Kidney (tissue), 14 donors: Measurements from ENCODE around the gene OPRD1. TPM values are rescaled to one million over a fixed set of nuclear protein-coding genes. Genes with fewer than 3 reads are reported as not detected.

Experiments
- DNase-seq, 5 donors: peaks; one replicate each; pipeline ENCODE4 v3.0.0-alpha.2; 2013 to 2020
- FAIRE-seq: peaks from 2 replicates; lab custom pipeline; 2012; peaks lifted over from hg19 to GRCh38; lab: Jason Lieb, UNC
- H3K27ac ChIP-seq, 2 donors: one replicate each; pipeline ENCODE4 v1.7.0; 2013; ENCODE audit warnings: low read depth in 2 of 2, low read length in 2 of 2, inconsistent platforms in 1 of 2
- H3K27me3 ChIP-seq: one replicate; pipeline ENCODE4 v1.7.1; 2013; ENCODE audit warnings: low read length, inconsistent platforms; ENCODE audit not compliant: control insufficient read depth, insufficient read depth
- H3K36me3 ChIP-seq, 3 donors: one replicate each; pipeline versions ENCODE4 v1.7.0 to v1.7.1; 2013; ENCODE audit warnings: low read length in 3 of 3, control low read depth in 1 of 3, inconsistent platforms in 1 of 3; ENCODE audit not compliant: insufficient read depth in 3 of 3, control insufficient read depth in 2 of 3
- H3K4me1 ChIP-seq, 3 donors: one replicate each; pipeline versions ENCODE4 v1.7.0 to v1.7.1; 2013; ENCODE audit warnings: low read length in 3 of 3, inconsistent platforms in 1 of 3, low read depth in 1 of 3; ENCODE audit not compliant: control insufficient read depth in 2 of 3, insufficient read depth in 2 of 3
- H3K4me3 ChIP-seq, 3 donors: one replicate each; pipeline versions ENCODE4 v1.7.0 to v1.8.1; 2013; ENCODE audit warnings: low read length in 3 of 3, control low read depth in 1 of 3, inconsistent platforms in 1 of 3
- H3K9ac ChIP-seq, 3 donors: one replicate each; pipeline versions ENCODE4 v1.7.0 to v1.7.1; 2013; ENCODE audit warnings: low read length in 3 of 3, control low read depth in 1 of 3, inconsistent platforms in 1 of 3
- H3K9me3 ChIP-seq, 3 donors: one replicate each; pipeline versions ENCODE4 v1.7.0 to v1.7.1; 2013; ENCODE audit warnings: low read length in 3 of 3, control low read depth in 1 of 3, inconsistent platforms in 1 of 3; ENCODE audit not compliant: control insufficient read depth in 2 of 3, insufficient read depth in 1 of 3
- CTCF ChIP-seq: IDR thresholded peaks from 3 replicates; pipeline ENCODE4 v1.5.1; 2012; ENCODE audit warnings: mild to moderate bottlenecking, moderate library complexity, borderline replicate concordance; ENCODE audit not compliant: insufficient read depth; ENCODE audit errors: extremely low read depth
- intact Hi-C: fragments of 100-400 bp; cut with DNase I; formaldehyde crosslinking; loops from one replicate; pipeline ENCODE4 v1.11.1; 2022
- polyA plus RNA-seq: library from polyadenylated mRNA; stranded (reverse); fragments of 350-450 nt; fragmentation: Illumina TruSeq; extraction: RNeasy Lipid Tissue Mini Kit (QIAGEN cat#74804); gene quantifications from one replicate; pipeline ENCODE4 v1.2.3, GENCODE V29; 2014; ENCODE audit warnings: low read depth, low replicate concordance; ENCODE audit not compliant: insufficient read depth
- total RNA-seq: library from RNA; stranded (reverse); fragmentation: NEBNext Ultra II Directional; extraction: Animal tissue kit (Norgen Biotek cat#: 25700); gene quantifications from one replicate; pipeline ENCODE4 v1.2.1, GENCODE V29; 2021
- donor health status: control.
- donor health status: control.
- donor health status: control.
- donor health status: control.
- donor health status: control.
- donor health status: DM: yes; HTN: yes; CAD: no.
- donor health status: Normal renal cell carcinoma (clear cell type).

Gene OPRD1
- total and polyA plus RNA-seq, 2 donors from 2014 or later: not detected

- no peak overlapping the region for H3K27ac ChIP-seq
Measured at GRCh38 chr1:28832966-28833365, 21.0 kb downstream of the OPRD1 start.

GRCh38 chr1:28833381-28833780 lies 21.4 kb downstream of the OPRD1 start:
- Histone ChIP-seq H3K9ac (no peak overlapping the region), H3K9me3 (no peaks in the 10 kb centered on the region), H3K4me1 (no peaks in the 10 kb centered on the region), H3K27me3 (no peaks in the 10 kb centered on the region), H3K36me3 (no peaks in the 10 kb centered on the region), H3K27ac (no peak overlapping the region), H3K4me3 (no peak overlapping the region)
- intact Hi-C loops: no loop called here
- TF ChIP-seq CTCF: no peak
- no peak for DNase-seq
- FAIRE-seq: no peak

More at GRCh38 chr1:28832966-28833365, 21.0 kb downstream of the OPRD1 start:
- Histone ChIP-seq H3K9ac (no peak overlapping the region), H3K36me3 (no peaks in the 10 kb centered on the region), H3K27me3 (no peaks in the 10 kb centered on the region), H3K4me3 (no peak overlapping the region), H3K9me3 (no peaks in the 10 kb centered on the region), H3K4me1 (no peaks in the 10 kb centered on the region)
- TF ChIP-seq CTCF: no peak
- no peak for DNase-seq
- no peak for FAIRE-seq
- intact Hi-C loops: no loop called here

- Histone ChIP-seq H3K9me3 (no peaks in the 10 kb centered on the region), H3K4me3 (no peak overlapping the region), H3K4me1 (no peaks in the 10 kb centered on the region), H3K9ac (no peak overlapping the region), H3K36me3 (no peaks in the 10 kb centered on the region), H3K27ac (no peak overlapping the region), H3K27me3 (no peaks in the 10 kb centered on the region)
- TF ChIP-seq CTCF: no peak
- DNase-seq: peak in 3 of 5 donors; percentile 19 to 41 (median 22)
- intact Hi-C loops: no loop called here
- FAIRE-seq: no peak
Measured at GRCh38 chr1:28835237-28835650, 23.3 kb downstream of the OPRD1 start.

GRCh38 chr1:28836421-28836956 lies 24.5 kb downstream of the OPRD1 start:
- TF ChIP-seq CTCF: no peak
- H3K9ac ChIP-seq: no peak overlapping the region
- H3K27ac ChIP-seq: no peak overlapping the region
- no peaks in the 10 kb centered on the region for H3K9me3 ChIP-seq
- intact Hi-C loops: no loop called here
- DNase-seq (no peak), FAIRE-seq (no peak)
- no peaks in the 10 kb centered on the region for H3K36me3 ChIP-seq
- no peaks in the 10 kb centered on the region for H3K27me3 ChIP-seq
- H3K4me3 ChIP-seq: no peak overlapping the region
- no peaks in the 10 kb centered on the region for H3K4me1 ChIP-seq
